Activated CD8-positive, alpha-beta memory T cell treated with anti-CD3 and anti-CD28 coated beads for 36 hours (primary cell): Measurements from ENCODE around the gene GRIA4. TPM values are rescaled to one million over a fixed set of nuclear protein-coding genes. Genes with fewer than 3 reads are reported as not detected.
"Not testable (repeated sequence)": the region's sequence is repeated elsewhere in the genome, so short reads cannot be mapped to it uniquely, and the experiment has no call there.

Experiments used
- CTCF ChIA-PET: fragments of 350-600 bp; sonication (Branson Sonifier 250); formaldehyde crosslinking; loops from one replicate; lab custom pipeline; 2021; ENCODE audit warnings: antibody characterized with exemption; lab: Charles Lee
- POLR2A ChIA-PET: fragments of 350-600 bp; sonication (Branson Sonifier 250); formaldehyde crosslinking; loops from one replicate; lab custom pipeline; 2021; ENCODE audit warnings: antibody characterized with exemption; lab: Charles Lee
- total RNA-seq, 2 experiments: library from RNA; stranded (reverse); gene quantifications; one replicate each; pipeline ENCODE4 v1.2.3, GENCODE V29; 2021

Gene GRIA4
- total RNA-seq, 2 experiments from 2014 or later: not detected

DNA sequence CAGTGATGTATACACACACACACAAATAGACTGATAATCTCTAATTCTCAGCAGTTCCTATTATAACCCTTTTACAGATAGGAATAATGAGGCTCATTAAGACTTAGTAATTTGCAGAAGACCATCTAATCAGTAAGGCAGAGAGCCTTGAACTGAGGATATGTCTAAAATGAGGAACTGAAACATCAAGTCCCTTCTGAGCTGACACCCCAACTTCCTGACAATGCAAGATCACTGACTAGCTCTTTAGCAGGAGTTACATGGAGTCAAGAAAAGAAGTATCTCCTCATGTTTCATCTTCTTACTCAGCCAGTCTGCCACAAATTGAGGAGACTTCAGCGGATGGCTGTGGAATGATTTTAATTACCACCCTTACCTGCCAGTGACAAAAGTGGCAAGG is 219.2 kb downstream of the GRIA4 start:
- POLR2A ChIA-PET: no interaction called here
- CTCF ChIA-PET: no interaction called here

DNA sequence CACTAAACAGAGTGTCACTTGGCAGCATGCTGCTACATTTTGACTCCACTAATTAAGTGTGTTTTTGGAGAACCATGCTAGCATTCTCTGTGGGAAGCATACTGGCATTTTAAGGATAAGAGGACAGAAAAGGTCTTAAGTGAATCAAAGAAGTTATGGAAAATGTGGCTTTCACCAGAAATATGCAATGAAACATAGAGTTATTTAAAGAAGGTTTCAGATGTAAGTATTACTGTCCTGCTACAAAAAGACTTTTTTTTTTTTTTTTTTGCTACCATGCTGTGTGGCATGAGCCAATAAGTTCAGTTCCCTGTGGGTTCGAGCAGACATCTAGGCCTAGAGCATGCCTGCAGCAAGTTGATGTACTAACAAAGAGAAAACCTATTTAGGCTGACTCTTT is 224.6 kb downstream of the GRIA4 start:
- POLR2A ChIA-PET: no interaction called here
- CTCF ChIA-PET: no interaction called here

DNA sequence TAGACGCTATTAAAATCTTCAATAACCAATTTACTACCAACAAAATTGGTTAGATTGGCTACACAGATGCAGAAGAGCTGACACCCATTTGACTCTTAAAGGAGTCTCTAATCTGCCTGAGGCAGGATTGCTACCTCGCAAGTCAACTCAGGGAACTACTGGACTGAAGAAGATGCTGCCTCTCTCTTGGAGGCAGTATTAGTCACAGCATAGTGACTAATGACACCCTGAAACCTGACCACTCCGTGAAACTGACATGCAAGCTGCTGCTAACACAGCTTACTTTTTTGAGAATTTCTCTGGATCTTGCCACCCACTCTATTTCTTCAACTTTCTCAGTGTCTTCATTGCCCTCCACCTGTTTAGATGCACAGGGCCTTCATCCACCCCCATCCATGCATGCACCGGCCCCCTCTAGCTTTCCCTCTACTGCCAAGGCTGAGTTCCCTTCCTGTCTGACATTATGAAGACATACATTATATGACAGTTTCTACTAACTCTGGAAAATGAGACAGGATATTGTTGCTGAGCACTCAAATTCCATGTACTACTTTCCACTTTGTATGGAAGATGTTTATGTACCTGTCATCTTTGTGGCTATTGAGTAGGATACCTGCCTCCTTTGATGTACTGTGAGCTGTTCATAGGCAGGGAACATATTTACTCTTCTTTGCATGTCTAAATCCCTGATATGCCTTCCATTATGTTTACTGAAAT is 229.0 kb downstream of the GRIA4 start:
- ChIA-PET CTCF (no interaction called here), POLR2A (no interaction called here)

- CTCF ChIA-PET: no interaction called here
- POLR2A ChIA-PET: no interaction called here
Measured at GRCh38 chr11:105840391-105840790, 230.5 kb downstream of the GRIA4 start.

DNA sequence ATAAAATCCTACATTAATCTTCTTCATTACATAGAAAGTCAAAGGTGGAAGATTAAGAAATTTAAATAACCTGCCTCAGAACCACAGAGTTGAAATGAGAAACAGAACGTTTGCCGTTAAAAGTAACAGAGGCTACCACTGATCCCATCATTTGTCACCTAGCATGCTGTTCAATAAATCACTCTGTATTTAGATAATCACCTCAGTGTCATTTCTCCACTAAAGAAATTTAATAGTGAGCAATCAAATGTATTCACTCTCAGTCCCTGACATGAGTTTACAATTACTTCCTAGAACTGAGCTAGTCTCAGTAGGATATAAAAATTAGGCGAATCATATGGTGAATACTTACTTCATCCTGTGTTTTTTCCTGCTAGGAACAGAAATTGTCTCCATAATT is 242.5 kb downstream of the GRIA4 start:
- ChIA-PET POLR2A (no interaction called here), CTCF (no interaction called here)

GRCh38 chr11:105854269-105854668 is 244.4 kb downstream of the GRIA4 start:
- POLR2A ChIA-PET: no interaction called here
- CTCF ChIA-PET: no interaction called here

- ChIA-PET POLR2A (no interaction called here), CTCF (no interaction called here)
Measured at GRCh38 chr11:105856954-105857353, 247.1 kb downstream of the GRIA4 start.

DNA sequence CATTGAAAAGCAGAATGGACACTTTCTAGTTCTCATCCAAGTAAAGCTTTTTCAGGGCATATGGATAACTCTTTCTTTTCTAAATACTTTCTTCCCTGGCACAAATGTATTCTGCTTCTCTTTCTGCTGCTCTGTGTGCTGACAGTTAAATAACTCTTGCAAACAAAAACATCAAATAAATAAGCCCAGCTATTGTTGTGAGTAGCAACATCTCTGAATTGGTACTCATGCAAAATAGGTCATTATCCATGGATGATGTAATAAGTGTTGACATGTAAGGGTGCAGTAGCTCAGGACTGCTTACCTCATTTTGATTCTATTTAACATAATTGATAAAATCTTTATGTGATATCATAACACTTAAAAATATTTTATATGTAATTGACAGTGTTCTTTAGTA is 247.9 kb downstream of the GRIA4 start:
- CTCF ChIA-PET: no interaction called here
- POLR2A ChIA-PET: no interaction called here

DNA sequence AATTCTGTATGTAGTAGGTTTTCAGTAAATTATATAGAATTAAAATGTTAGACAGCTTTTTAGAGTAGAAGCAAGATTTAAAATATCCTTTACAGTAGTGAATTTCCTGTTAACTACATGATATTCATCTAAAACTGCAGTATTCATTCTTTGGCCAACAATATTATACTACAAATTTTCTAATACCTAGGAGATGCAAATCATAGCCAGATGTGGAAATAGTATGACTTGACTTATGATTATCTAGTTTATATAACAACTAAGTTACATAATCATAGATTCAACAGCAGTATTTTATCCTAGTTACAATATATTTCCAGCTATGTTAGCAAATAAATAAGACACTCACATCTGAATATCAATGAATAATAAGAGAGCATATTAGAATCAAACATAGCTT is 249.0 kb downstream of the GRIA4 start:
- CTCF ChIA-PET: no interaction called here

DNA sequence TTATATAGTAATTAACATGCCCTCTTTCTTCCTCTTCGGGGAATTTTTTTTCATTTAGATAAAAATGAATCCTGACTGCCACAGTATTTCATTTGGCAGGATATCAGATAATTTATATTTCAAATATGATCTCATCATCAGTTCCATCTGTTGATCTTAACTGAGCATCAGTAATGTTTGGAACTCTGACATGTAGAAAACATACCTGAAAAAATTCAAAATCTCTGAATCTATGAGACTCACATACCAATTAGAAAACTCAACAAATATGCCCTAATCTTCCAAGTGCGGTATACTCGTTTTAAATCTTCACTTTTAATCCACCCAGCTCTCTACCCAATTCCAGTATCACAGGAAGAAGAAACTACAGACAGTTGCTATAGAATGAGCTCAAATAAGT is 250.2 kb downstream of the GRIA4 start:
- POLR2A ChIA-PET: no interaction called here
- CTCF ChIA-PET: interaction anchor here (0.7 kb wide), 1 partner anchor 1271 kb away, joined by 5 read pairs; no protein-coding TSS in a partner anchor

More for the DNA sequence above, 249.0 kb downstream of the GRIA4 start:
- POLR2A ChIA-PET: no interaction called here

- CTCF ChIA-PET: no interaction called here
- POLR2A ChIA-PET: no interaction called here
Measured at GRCh38 chr11:105861225-105861624, 251.4 kb downstream of the GRIA4 start.

GRCh38 chr11:105862736-105863367 is 253.0 kb downstream of the GRIA4 start:
- POLR2A ChIA-PET: no interaction called here
- CTCF ChIA-PET: no interaction called here

DNA sequence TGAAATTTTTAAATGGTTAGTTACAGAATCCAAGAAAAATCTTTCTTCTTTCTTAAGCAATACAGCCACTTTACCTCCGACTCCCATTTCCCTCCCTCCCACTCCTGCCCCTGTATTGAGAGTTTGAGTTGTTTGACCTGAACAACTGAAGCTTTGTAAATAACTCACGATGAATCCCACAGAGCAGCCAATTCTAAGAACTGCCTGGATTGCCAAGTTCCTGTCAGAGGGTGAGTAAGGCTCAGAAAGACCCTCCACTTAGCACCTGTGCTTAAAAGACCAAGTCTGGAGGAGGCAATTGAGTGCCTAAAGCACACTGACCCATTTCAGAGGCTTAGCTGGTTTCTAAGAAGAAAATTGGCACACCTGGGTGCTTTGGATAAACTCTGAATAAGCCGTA is 253.7 kb downstream of the GRIA4 start:
- CTCF ChIA-PET: no interaction called here
- POLR2A ChIA-PET: no interaction called here

GRCh38 chr11:105867742-105868141 is 257.9 kb downstream of the GRIA4 start:
- ChIA-PET CTCF (no interaction called here), POLR2A (no interaction called here)

GRCh38 chr11:105868762-105869285 is 259.0 kb downstream of the GRIA4 start:
- POLR2A ChIA-PET: no interaction called here
- CTCF ChIA-PET: no interaction called here

DNA sequence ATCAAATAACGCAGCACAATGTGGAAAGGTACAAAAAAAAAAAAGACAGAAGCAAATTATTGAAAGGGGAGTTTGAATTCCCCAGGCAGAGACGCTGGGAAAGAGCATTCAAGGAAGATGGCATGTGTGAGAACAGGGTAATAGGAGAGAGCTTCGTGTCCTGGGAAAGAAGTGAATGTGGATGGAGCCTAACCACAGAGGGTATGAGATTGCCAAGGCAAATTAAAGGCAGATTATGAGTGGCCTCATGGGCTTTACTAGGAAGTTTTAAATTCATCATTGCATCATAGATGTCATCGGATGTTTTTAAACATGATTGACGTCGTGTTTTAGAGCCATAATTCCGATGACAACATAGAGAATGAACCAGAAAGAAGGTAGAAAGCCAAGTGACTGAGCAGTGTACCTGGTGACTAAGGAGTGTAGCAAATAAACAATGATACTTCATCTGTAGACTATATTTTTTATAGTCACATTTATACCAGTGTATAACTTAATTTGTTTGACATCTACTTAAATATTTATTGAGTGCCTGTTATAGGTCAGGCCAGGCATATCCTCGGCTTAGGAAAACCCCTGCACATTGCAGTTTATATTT is 260.7 kb downstream of the GRIA4 start:
- ChIA-PET POLR2A (no interaction called here), CTCF (no interaction called here)

GRCh38 chr11:105878510-105878909 is 268.6 kb downstream of the GRIA4 start:
- ChIA-PET POLR2A (no interaction called here), CTCF (no interaction called here)

DNA sequence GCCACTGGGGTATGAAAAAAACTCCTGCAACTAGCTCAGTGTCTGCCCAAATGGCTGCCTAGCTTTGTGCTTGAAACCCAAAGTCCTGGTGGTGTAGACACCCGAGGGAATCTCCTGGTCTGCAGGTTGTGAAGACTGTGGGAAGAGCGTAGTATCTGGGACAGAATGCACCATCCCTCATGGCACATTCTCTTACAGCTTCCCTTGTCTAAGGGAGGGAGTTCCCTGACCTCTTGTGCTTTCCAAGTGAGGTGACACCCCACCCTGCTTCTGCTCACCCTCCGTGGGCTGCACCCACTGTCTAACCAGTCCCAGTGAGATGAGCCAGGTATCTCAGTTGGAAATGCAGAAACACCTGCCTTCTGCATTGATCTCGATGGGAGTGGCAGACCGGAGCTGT is 269.1 kb downstream of the GRIA4 start:
- POLR2A ChIA-PET, CTCF ChIA-PET: not testable (repeated sequence)

DNA sequence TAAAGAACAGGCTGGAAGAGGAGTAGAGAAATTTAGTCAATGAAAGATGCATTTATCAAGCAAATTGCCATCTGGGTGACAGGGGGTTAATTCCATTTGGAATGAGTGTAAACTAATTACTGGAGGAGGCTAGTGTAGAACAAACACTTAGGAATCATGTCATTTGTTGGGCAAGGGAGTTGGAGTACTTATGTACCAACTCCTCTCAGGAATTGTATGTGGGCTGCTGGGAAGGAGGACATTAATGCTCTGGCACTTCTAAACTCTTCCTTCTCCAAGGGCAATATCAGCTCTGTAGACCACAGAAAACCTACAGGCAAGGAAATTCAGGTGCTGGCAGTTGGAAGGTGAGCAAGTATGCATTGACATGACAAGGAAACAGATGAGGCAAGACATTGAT is 271.2 kb downstream of the GRIA4 start:
- ChIA-PET POLR2A (no interaction called here), CTCF (no interaction called here)

DNA sequence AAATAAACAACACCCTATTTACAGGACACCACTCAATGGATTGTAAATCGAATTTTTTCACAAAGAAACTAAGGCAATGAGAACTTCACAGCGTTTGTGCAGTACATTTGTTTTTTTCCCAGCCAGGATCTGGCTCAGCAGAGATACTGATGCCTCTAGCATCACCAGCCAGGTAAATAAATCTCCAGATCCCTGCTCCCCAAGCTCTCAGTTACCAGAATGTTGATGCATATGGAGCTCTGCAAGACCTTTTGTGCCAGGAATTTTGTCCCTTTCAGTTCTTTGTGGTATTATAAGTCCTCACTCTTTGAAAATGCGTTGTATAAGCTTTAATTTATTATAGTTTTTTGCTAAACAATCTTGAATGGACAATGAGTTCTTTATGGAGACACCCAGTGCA is 274.6 kb downstream of the GRIA4 start:
- POLR2A ChIA-PET: no interaction called here
- CTCF ChIA-PET: interaction anchor here (0.5 kb wide), 1 partner anchor 48 kb away, joined by 4 read pairs; no protein-coding TSS in a partner anchor

- POLR2A ChIA-PET: no interaction called here
- CTCF ChIA-PET: no interaction called here
Measured at GRCh38 chr11:105891685-105892084, 281.8 kb downstream of the GRIA4 start.
